Activated naive CD8-positive, alpha-beta T cell (primary cell): ENCODE measurements around the gene RFX3.

Source experiments
- H3K27ac Mint-ChIP-seq: one replicate; pipeline ENCODE4 v1.8.0; 2021; ENCODE audit warnings: mixed read lengths
- H3K27me3 Mint-ChIP-seq: one replicate; pipeline ENCODE4 v1.8.0; 2021; ENCODE audit warnings: mixed read lengths
- H3K36me3 Mint-ChIP-seq: one replicate; pipeline ENCODE4 v1.8.0; 2021; ENCODE audit warnings: mixed read lengths
- H3K4me1 Mint-ChIP-seq: one replicate; pipeline ENCODE4 v1.8.0; 2021; ENCODE audit warnings: low read depth, mixed read lengths
- H3K4me3 Mint-ChIP-seq: one replicate; pipeline ENCODE4 v1.8.0; 2021; ENCODE audit warnings: mild to moderate bottlenecking, mixed read lengths
- H3K9me3 Mint-ChIP-seq: one replicate; pipeline ENCODE4 v1.8.0; 2021; ENCODE audit warnings: low read depth, mixed read lengths

Gene RFX3

GRCh38 chr9:3296536-3296935 lies 229.3 kb downstream of the RFX3 start:
- Mint-ChIP-seq H3K4me1 (peaks cover 2% of the 10 kb centered on the region), H3K4me3 (no peak overlapping the region), H3K36me3 (peaks cover 14% of the 10 kb centered on the region), H3K27me3 (no peaks in the 10 kb centered on the region), H3K9me3 (no peaks in the 10 kb centered on the region), H3K27ac (no peak overlapping the region)

DNA sequence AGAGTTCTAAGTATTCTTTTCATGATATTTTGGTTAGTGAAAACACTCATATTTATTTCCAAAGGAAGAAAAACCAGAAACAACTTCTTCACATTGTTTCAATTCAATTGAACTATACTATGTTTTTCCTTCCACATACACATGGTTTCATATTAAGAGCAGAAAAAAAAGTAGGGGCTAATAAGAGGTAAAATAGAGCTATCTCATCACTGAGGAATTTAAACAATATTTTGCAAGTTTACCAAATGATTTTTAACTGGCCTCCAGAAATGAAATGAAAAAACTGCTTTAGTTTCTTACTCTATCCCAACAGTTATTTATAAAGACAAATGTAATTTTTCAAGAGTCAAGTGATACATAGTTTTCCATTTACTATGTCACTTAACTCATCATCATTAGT lies 233.5 kb downstream of the RFX3 start:
- Mint-ChIP-seq H3K9me3 (no peaks in the 10 kb centered on the region), H3K4me3 (no peak overlapping the region), H3K27ac (no peak overlapping the region), H3K4me1 (no peaks in the 10 kb centered on the region), H3K27me3 (no peaks in the 10 kb centered on the region), H3K36me3 (peaks cover 27% of the 10 kb centered on the region)

DNA sequence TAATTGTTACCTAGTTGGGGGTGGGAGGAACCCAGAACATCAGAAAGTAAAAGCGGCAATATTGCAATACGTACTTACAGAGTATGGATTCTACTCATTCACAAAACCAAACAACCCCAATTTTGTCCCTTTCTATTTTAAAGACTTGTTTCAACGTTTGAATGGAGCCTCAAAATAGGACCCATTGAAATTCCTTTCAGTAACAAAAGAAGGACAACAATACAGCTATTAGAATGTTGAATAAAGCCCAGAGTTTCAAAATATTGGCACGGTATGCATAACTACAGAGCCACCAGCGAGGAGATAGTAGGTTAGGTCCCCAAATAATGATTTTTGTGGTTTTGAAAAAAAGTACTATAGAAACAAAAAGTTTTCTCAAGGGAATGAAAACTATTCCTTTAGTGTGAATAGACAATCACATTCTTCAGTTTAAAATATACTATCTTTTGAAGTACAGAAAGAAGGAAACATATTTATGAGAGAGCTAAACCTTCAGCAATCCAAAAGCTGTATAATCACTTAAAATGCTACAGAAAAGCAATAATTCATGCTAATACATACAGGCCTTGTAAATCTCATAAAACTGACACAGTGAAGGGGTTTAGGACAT lies 235.5 kb downstream of the RFX3 start:
- H3K9me3 Mint-ChIP-seq, result no peaks in the 10 kb centered on the region
- H3K4me1 Mint-ChIP-seq, result no peaks in the 10 kb centered on the region
- H3K36me3 Mint-ChIP-seq, result peaks cover 32% of the 10 kb centered on the region
- no peak overlapping the region for H3K4me3 Mint-ChIP-seq
- no peak overlapping the region for H3K27ac Mint-ChIP-seq
- no peaks in the 10 kb centered on the region for H3K27me3 Mint-ChIP-seq

DNA sequence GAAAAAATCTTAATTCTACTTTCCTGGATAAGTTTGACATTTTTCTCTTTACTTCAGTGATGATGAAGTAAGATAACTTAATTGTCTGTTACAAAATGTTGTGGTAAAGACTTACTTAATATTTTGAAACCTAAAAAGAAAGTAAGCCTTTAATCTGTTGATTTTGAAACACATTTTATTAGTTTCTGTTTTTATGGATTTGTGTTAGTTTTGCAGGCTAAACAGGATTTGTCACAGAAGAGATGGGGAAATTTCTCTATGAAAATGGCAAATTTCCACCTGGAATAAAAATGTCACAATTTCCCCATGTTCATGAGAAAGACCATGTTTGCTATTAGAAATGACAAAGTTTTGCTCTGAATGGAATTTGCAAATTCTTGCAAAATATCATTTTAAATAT lies 237.1 kb downstream of the RFX3 start:
- Mint-ChIP-seq H3K9me3 (no peaks in the 10 kb centered on the region), H3K27ac (no peak overlapping the region), H3K36me3 (peaks cover 38% of the 10 kb centered on the region), H3K27me3 (no peaks in the 10 kb centered on the region), H3K4me3 (no peak overlapping the region), H3K4me1 (no peaks in the 10 kb centered on the region)

- Mint-ChIP-seq H3K27me3 (no peaks in the 10 kb centered on the region), H3K27ac (no peak overlapping the region), H3K9me3 (no peaks in the 10 kb centered on the region), H3K4me3 (no peak overlapping the region), H3K36me3 (peaks cover 42% of the 10 kb centered on the region), H3K4me1 (no peaks in the 10 kb centered on the region)
Measured at GRCh38 chr9:3285365-3286161, 240.2 kb downstream of the RFX3 start.

- peaks cover 34% of the 10 kb centered on the region for H3K36me3 Mint-ChIP-seq
- no peaks in the 10 kb centered on the region for H3K27me3 Mint-ChIP-seq
- no peak overlapping the region for H3K4me3 Mint-ChIP-seq
- no peaks in the 10 kb centered on the region for H3K9me3 Mint-ChIP-seq
- no peaks in the 10 kb centered on the region for H3K4me1 Mint-ChIP-seq
- no peak overlapping the region for H3K27ac Mint-ChIP-seq
Measured at GRCh38 chr9:3282365-3282764, 243.4 kb downstream of the RFX3 start.

- Mint-ChIP-seq H3K4me3 (no peak overlapping the region), H3K27me3 (no peaks in the 10 kb centered on the region), H3K4me1 (no peaks in the 10 kb centered on the region), H3K9me3 (no peaks in the 10 kb centered on the region), H3K27ac (no peak overlapping the region), H3K36me3 (peaks cover 32% of the 10 kb centered on the region)
Measured at GRCh38 chr9:3281399-3281798, 244.4 kb downstream of the RFX3 start.

DNA sequence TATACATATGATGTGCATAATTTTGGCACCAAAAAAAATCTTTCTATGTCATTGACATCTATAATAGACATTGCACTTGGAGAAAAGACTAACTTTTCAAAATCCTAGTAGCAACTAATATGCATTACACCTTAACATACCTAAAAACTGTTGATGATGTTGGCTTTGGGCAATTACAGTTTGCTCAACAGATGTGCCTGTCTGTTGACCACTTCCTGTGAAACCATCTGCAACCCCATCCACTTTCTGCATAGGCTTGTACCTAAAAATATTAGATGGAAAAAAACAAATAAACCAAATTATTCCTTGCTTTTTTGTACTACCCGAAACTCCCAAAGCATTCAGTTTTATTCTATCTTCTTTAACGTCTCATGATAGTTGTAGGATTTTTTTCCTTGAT lies 248.6 kb downstream of the RFX3 start:
- Mint-ChIP-seq H3K4me1 (no peaks in the 10 kb centered on the region), H3K36me3 (peaks cover 20% of the 10 kb centered on the region), H3K27ac (no peak overlapping the region), H3K9me3 (no peaks in the 10 kb centered on the region), H3K4me3 (no peak overlapping the region), H3K27me3 (no peaks in the 10 kb centered on the region)

- Mint-ChIP-seq H3K36me3 (peaks cover 36% of the 10 kb centered on the region), H3K4me1 (no peaks in the 10 kb centered on the region), H3K27ac (no peak overlapping the region), H3K27me3 (no peaks in the 10 kb centered on the region), H3K4me3 (no peak overlapping the region), H3K9me3 (no peaks in the 10 kb centered on the region)
Measured at GRCh38 chr9:3271581-3271980, 254.2 kb downstream of the RFX3 start.

DNA sequence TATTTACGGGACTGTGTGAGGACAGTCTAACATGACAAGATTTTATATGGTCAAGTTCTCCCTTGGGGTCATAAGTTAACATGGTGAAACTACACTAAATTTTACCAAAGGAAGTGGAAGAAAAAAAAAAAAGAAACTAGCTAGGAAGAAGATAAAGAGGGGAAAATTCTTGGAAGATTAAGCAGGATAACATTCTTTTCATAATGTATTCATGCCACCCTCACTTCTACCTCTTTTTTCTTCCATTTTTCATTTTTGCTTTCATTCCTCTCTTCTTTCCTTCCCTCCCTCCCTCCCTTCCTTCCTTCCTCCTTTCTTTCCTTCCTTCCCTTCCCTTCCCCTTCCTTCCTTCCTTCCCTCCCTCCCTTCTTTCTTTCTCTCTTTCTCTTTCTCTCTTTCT lies 254.6 kb downstream of the RFX3 start:
- Mint-ChIP-seq H3K4me1 (no peaks in the 10 kb centered on the region), H3K4me3 (no peak overlapping the region), H3K27ac (no peak overlapping the region), H3K36me3 (peaks cover 33% of the 10 kb centered on the region), H3K27me3 (no peaks in the 10 kb centered on the region), H3K9me3 (no peaks in the 10 kb centered on the region)

DNA sequence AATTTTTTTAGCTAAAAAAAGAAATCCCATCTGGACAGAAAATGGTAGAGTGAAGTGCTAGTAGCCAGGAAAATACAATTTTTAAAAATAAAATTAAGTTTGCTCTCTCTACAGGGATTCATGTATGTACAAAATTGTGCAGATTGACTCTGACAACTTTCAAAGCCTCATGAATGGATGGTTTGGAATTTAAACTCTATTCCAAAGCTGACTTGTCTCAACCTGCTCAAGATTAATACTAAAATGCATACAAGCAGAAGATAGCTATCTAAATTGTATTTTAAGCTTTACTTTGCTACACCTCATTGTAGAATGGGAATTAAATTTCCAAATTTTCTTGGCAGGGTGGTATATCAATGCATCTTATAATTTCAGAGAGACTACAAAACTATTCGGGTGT lies 257.6 kb downstream of the RFX3 start:
- Mint-ChIP-seq H3K9me3 (no peaks in the 10 kb centered on the region), H3K27ac (no peak overlapping the region), H3K4me3 (no peak overlapping the region), H3K36me3 (peaks cover 36% of the 10 kb centered on the region), H3K27me3 (no peaks in the 10 kb centered on the region), H3K4me1 (no peaks in the 10 kb centered on the region)

GRCh38 chr9:3263698-3264097 lies 262.1 kb downstream of the RFX3 start:
- H3K4me3 Mint-ChIP-seq, result no peak overlapping the region
- no peaks in the 10 kb centered on the region for H3K27me3 Mint-ChIP-seq
- H3K36me3 Mint-ChIP-seq, result peaks cover 24% of the 10 kb centered on the region
- no peaks in the 10 kb centered on the region for H3K9me3 Mint-ChIP-seq
- H3K27ac Mint-ChIP-seq, result no peak overlapping the region
- H3K4me1 Mint-ChIP-seq, result no peaks in the 10 kb centered on the region

DNA sequence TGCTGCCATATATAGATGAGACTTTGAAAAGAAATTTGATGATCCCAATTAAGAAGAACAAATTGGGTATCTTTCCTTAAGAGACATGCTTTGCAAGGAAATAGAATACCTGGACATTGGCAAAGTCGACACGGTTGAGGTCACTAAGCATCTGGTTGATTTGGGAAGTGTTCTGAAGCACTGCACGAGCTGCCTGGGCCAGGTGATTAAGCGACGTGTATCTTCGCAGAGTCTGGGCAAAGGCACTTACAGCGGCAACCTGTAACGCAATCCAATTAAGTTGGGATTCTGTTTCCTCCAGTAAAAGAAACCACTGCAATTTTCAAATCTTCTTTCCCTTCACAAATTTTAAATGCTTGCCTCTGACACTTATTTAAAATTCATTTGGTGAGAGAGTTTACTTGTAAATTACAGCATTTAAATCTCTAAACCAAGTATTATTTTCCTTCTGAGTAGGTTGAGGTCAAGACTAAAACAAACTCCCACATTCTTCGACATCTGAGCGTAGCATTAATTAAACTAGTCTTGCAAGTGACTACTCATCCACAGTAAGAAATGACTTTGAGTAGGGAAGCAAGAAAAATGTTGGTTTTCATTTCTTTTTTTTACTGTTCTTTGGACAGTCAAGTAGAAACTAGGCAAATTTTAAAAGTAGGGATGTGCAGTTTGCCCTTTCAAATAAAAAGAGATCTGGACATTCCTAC lies 262.8 kb downstream of the RFX3 start:
- H3K27ac Mint-ChIP-seq, result no peak overlapping the region
- H3K36me3 Mint-ChIP-seq, result peaks cover 23% of the 10 kb centered on the region
- no peaks in the 10 kb centered on the region for H3K4me1 Mint-ChIP-seq
- H3K27me3 Mint-ChIP-seq, result no peaks in the 10 kb centered on the region
- H3K4me3 Mint-ChIP-seq, result no peak overlapping the region
- H3K9me3 Mint-ChIP-seq, result no peaks in the 10 kb centered on the region

DNA sequence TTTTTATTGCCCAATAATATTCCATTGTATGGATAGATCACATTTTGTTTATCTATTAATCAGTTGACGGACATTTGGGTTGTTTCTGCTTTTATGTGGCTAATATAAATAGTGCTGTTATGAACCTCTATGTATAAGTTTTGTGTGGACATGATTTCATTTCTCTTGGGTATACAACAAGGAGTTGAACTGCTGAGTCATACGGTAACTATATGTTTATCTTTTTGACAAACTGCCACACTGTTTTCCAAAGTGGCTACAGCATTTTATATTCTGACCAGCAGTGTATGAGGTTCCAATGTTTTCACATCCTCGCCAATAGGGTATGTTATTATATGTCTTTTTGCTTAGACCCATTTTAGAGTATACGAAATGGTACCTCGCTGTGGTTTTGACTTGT lies 264.3 kb downstream of the RFX3 start:
- H3K9me3 Mint-ChIP-seq, result no peaks in the 10 kb centered on the region
- no peak overlapping the region for H3K27ac Mint-ChIP-seq
- H3K4me3 Mint-ChIP-seq, result no peak overlapping the region
- H3K36me3 Mint-ChIP-seq, result peaks cover 29% of the 10 kb centered on the region
- H3K4me1 Mint-ChIP-seq, result no peaks in the 10 kb centered on the region
- H3K27me3 Mint-ChIP-seq, result no peaks in the 10 kb centered on the region

- Mint-ChIP-seq H3K9me3 (no peaks in the 10 kb centered on the region), H3K36me3 (peaks cover 39% of the 10 kb centered on the region), H3K27me3 (no peaks in the 10 kb centered on the region), H3K4me3 (no peak overlapping the region), H3K27ac (no peak overlapping the region), H3K4me1 (no peaks in the 10 kb centered on the region)
Measured at GRCh38 chr9:3256571-3257330, 269.1 kb downstream of the RFX3 start.
